ENCODE results near the gene CNGA2.
A peak's percentile ranks its signal among the peaks of the same experiment; 100 is the strongest.

CNGA2 gene

GRCh38 chrX:151753313-151754046 lies 18.9 kb downstream of the CNGA2 start:
- peak; percentile 7 for DNase-seq

GRCh38 chrX:151754047-151754429 lies 19.5 kb downstream of the CNGA2 start:
- DNase-seq, result peak; percentile 14

GRCh38 chrX:151754641-151755215 lies 20.2 kb downstream of the CNGA2 start:
- DNase-seq, result no peak

- no peak for DNase-seq
Measured at GRCh38 chrX:151759041-151759708, 24.6 kb downstream of the CNGA2 start.

GRCh38 chrX:151762802-151763201 lies 28.3 kb downstream of the CNGA2 start:
- DNase-seq, result no peak

GRCh38 chrX:151763711-151764110 lies 29.2 kb downstream of the CNGA2 start:
- no peak for DNase-seq

- no peak for DNase-seq
Measured at GRCh38 chrX:151765026-151765425, 30.5 kb downstream of the CNGA2 start.

- no peak for DNase-seq
Measured at GRCh38 chrX:151771726-151772125, 37.2 kb downstream of the CNGA2 start.

GRCh38 chrX:151773434-151773833 lies 38.9 kb downstream of the CNGA2 start:
- no peak for DNase-seq

- no peak for DNase-seq
Measured at GRCh38 chrX:151774421-151774820, 39.9 kb downstream of the CNGA2 start.

- DNase-seq, result no peak
Measured at GRCh38 chrX:151776181-151776731, 41.7 kb downstream of the CNGA2 start.

GRCh38 chrX:151776936-151777335 lies 42.4 kb downstream of the CNGA2 start:
- no peak for DNase-seq

- no peak for DNase-seq
Measured at GRCh38 chrX:151779258-151779657, 44.7 kb downstream of the CNGA2 start.

GRCh38 chrX:151780621-151781020 lies 46.1 kb downstream of the CNGA2 start:
- no peak for DNase-seq

- no peak for DNase-seq
Measured at GRCh38 chrX:151789179-151789800, 54.7 kb downstream of the CNGA2 start.

- DNase-seq, result no peak
Measured at GRCh38 chrX:151790481-151791160, 56.1 kb downstream of the CNGA2 start.

GRCh38 chrX:151791961-151792360 lies 57.4 kb downstream of the CNGA2 start:
- no peak for DNase-seq

- DNase-seq, result no peak
Measured at GRCh38 chrX:151792505-151792904, 58.0 kb downstream of the CNGA2 start.

- DNase-seq, result no peak
Measured at GRCh38 chrX:151793886-151794285, 59.3 kb downstream of the CNGA2 start.

Data from NCI-H2227 treated with DMSO at 0.1 percent for 48 hours (cell line).